HG02870 (cell line): ENCODE measurements around the gene ATOH8.

Source experiments
- ATAC-seq: cut with Tn5 transposase; IDR thresholded peaks from one replicate; pipeline ENCODE4 v1.9.1; 2021; ENCODE audit warnings: mild to moderate bottlenecking, moderate library complexity; ENCODE audit not compliant: unreplicated experiment

ATOH8 gene

DNA sequence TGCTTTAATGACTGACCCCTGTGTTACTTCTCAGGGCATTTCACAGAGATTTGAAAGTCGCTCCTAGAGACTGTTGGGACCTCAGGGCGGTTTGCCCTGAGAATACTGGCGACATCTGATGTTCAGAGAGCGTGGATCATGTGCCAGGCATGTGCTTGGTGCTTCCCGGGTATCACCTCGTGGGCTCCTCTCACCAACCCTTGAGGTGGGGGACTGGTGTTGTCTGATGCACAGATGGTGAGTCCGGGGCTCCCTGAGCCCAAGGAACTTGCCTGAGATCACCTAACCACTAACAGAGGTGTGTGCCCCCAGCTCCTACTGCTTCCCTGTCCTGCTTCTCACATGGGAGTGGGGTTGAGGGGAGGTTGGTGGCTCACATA lies 16.2 kb downstream of the ATOH8 start:
- ATAC-seq: no peak

DNA sequence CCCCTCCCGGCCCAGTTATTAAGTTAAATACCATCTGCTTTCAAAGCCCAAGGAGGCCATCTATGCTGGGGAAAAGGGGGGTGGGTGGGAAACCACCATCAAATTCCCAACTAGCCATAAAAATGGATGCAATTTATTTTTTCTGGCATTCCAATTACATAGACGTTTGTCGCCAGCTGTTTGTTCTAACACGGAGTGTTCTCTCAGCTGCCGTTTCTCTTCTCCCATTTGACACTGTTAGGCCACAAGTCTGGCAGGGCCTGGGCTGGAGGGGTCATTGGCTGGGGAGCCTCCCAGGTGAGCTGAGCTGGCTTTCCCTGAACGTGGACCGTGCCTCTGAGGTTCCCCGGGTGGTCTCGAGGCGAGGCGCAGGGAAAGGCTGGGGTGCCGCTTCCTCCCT lies 16.6 kb downstream of the ATOH8 start:
- ATAC-seq: no peak

DNA sequence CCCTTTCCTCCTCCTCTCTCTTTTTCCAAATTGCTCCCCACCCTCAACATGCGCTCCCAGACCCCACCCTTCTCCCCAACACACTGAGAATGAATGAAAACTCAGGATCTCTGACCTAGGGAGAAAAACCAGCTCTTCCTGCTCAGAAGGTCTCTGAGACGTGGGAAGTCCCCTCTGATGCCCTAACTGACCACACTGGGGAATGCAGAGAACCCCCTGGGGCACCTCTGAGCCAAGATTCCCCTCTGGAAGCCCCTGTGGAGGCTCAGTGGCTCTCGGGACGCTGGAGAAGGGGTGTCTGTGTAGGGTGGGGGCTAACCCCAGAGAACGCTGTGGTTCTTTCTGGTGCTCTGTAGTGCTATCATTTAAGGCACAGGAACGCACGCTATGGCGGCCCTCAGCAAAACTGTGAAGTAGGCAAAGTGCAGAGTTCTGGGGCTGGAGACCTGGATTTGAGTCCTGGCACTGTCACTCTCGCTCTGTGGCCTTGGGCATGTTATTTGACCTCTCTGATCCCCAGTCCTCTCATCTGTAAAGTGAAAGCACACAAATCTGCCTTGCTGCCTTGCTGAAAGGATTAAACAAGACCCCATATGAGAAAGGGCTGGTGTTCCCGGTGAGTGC lies 17.1 kb downstream of the ATOH8 start:
- ATAC-seq: no peak

GRCh38 chr2:85771486-85771885 lies 17.7 kb downstream of the ATOH8 start:
- ATAC-seq: no peak

DNA sequence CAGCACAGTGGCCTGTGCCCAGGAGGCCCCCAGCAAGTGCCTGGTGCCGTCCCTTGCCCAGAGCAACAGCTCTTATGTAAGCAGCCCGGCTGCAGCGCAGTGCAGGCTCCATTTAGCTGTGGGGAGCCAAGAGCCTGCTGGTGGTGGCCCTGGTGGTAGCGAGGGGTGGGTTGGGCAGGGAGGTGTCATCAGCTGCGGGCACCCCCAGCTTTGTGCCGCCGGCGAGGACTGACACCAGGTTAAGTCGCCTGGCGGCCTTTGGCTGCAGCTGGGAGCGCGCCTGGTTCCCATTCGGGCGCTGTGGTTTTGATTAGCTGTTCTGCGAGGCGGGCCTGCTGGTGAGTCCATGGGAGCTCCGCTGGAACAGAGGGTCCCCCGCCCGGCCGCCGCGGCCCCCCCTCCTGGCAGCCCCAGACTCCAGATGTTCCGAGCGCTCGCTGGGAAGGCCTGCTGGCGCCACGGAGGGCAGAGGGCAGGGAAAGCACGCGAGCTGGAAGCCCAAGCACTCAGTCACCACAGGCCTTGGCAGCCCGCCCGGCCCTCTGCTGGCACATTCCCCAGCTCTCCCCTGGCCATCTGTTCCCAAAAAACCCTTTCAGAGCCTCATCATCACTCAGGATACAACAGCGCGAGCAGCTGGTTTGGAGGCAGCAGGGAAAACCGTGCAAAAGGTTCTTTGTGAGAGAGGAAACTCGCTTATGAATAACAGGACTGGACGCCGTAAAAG lies 18.4 kb downstream of the ATOH8 start:
- no peak for ATAC-seq

- ATAC-seq: no peak
Measured at GRCh38 chr2:85772841-85773491, 19.2 kb downstream of the ATOH8 start.

DNA sequence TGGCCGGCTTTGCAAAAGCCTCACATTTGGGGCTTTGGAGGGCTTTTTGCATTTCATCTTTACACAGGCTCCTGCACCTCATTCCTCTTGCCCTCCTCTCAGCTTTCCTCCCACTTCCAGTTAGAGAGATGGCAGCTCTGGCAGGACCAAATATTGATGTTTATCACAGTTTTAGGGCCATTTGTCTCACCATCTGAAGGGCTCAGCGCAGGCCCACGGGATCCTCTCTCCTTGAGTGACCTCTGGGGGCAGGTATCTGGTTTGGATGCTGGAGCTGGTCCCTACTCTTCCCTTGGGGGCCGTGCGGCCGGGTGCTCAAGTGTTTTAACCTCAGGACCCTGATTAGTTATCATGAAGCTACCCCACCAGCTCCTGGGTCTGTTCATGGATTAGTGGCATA lies 19.9 kb downstream of the ATOH8 start:
- ATAC-seq: no peak

DNA sequence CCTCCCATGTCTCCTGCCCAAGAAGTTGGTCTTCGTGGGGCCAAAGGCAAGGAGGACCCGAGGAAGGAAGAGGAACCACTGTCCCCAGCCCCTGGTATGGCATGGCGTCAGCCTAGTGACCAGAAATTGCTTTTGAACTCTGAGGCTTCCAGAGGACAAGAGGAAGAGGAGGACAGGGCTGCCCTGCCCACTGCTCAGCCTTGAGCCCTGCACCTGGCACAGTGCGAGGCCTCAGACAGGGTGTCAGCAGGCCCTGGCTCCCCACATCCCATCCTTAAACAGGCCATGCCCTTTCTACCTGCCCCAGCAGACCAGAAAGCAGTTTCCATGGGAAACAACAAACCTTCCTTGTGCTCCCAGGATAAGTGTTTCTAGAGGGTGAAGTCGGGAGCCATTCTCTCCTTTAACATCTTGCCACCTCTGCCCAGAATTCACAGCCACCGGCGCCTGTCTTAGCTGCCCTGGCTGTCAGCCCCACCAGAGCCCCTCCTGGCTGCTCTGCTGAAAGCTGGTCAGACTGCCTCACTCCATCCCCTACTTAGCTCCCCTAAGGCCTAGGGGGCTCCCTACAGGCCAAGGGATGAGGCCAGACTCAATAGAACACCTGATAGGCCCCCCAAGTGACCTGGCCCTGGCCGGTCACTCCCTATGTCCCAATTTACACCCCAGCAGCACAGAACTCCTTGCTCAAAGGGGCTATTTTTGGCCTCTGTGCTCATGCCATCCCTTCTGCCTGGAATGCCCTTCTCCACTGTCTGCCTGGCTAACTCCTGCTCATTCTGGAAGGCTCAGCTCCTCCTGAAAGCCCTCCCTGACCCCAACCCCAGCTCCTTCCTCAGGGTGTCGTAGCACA lies 20.6 kb downstream of the ATOH8 start:
- ATAC-seq: no peak

GRCh38 chr2:85775406-85776381 lies 21.9 kb downstream of the ATOH8 start:
- no peak for ATAC-seq

GRCh38 chr2:85776672-85777071 lies 22.9 kb downstream of the ATOH8 start:
- ATAC-seq: no peak

DNA sequence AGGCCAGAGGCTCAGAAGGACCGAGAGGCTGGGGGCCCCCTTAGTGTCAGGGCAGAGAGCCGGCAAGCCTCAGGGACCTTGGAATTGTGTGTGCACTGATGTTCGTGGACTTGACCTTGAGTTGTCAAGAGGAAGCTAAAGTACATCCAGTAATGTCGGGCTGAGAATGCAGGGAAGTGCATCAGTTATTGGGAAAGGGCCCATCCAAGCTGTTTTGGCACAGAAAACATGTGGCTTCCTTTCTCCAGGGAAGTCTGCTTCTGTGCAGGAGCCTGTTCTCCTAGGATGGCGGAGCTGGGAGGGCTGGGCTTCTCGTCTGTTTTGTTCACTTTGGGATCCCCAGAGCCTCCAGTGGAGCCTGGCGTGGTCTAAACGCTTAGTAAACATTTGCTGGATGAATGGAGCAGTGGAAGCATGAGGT lies 23.7 kb downstream of the ATOH8 start:
- ATAC-seq: no peak

DNA sequence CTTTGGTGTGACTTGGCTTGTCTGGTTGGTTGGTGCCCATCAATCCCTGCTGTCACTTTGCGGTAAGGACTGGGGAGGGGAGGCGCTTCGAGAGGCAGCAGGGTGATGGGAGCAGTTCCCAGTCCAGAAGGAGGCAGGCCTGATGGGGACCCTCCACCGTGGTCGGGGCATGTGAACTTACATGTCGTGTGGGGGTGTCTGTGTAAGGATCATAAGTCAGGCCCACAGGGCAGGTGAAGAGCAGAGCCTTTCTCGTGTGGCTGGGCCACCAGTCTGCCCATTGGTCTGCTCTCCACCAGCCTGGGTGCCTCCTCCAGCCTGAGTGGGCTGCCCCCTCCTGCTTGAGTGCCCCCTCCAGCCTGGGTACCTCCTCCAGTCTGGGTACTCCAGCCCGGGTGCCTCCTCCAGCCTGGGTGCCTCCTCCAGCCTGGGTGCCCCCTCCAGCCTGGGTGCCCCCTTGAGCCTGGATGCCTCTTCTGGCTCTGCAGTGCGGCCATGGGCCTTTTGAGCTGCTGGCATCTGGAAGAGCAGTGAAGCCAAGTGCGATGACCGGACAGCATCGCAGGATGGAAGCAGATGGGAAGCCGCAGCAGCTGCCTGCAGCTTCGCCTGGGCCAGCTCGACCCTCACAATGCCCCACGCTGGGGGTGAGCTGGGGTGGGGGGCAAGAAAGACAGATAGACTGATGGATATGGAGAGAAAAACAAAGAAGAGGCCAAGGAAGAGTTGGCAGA lies 25.0 kb downstream of the ATOH8 start:
- ATAC-seq: no peak

DNA sequence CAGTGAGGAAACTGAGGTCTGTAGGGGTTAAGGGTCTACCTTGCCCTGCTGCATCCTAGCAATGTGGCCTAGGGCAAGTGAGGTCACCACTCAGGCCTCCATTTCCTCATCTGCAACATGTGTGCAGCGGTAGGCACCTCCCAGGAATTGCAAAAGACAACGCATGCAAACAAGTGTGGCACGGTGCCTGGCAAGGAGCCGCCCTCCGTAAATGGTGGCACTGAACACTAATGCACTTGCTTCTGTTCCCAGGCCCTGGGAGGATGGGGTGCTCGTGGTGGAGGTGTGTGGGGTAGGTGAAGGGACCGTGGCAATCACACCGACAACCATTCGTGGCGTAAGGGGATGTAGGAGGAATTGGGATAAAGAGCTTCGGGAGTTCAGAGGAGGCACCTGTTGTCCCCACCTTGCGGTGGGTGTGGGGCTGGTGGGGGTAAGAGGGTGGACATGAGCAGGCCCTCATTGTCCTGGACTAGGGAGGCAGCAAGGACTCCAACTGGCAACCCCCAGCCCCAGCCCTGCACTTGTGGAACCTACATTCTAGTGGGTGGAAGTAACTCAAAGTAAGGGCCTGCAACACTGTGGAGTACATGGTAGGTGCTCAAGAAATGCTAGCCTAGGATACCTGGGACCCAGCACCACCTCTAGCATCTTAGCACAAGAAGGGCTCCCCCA lies 26.0 kb downstream of the ATOH8 start:
- ATAC-seq: no peak

DNA sequence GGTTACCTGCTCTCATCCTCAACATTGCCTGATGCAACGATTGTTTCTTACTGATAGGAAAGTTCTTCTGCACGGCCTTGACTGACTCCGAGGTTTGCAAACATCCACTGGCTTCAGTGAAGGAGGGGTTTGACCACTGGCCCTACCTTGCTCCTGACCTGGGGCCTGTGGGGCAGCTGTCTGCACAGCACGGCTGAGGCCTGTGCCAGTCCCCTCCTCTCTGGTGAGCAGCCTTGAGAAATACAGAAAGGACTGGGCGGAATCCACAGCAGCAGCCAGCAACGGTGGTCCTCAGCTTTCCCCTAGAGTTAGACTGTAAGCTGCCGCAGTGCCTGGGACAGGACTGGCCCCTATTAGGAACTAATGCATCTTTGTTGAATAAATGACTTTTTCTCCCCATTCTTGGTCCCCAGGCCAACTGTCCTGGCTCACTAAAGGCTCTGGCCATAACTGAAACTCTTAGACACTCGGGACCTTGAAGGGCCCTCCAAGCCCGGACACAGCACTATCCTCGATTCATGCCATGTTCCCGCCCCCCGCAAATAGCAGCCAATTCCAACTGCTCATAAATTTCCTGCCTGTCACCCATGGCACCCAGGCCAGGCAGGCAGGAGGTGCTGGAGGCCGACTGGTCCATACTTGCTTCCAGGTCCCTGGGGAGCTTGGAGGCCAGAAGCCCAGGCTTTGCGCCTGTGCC lies 26.7 kb downstream of the ATOH8 start:
- no peak for ATAC-seq

DNA sequence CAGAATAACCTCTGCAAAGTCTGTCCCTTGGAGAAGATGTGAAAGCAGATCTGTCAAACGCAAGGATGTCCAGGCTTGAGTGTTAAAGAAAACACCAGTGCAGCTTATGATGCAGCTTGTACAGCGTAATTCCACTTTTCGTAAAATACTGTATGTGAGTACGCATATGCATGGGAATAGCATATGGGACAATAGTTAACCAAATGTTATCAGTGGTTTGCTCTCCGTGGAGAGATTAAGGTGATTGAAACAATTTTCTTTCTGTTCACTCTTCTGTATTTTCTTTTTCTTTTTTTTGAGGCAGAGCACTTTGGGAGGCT lies 27.2 kb downstream of the ATOH8 start:
- ATAC-seq: no peak

- ATAC-seq: no peak
Measured at GRCh38 chr2:85783796-85784195, 30.0 kb downstream of the ATOH8 start.

GRCh38 chr2:85784474-85784986 lies 30.7 kb downstream of the ATOH8 start:
- ATAC-seq: no peak
